ENCODE measurements around the gene USHBP1. TPM values are rescaled to one million over a fixed set of nuclear protein-coding genes. Genes with fewer than 3 reads are reported as not detected.

USHBP1 gene
- total RNA-seq, 1 experiment from 2014 or later: not detected

DNA sequence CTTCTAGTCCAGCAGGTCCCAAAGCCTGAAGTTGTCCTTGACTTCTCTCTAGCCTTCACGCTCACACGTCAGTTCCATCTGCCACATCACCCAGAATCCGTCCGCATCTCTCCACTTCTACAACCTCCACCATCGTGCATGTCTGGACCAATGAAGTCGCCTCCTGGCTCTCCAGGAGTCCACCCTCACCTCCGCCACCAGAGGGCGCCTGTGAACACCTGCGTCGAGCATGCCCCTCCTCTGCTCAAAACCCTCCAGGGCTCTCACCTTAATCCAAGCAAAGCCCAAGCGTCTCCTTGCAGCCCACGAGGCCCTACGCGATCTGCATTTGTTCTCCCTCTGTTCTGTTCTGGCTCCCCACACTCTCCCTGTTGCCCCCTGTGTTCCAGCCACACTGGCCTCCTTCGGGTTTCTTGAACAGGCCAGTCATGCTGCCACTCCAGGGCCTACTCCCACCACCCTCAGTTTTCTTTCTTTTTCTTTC, 3.7 kb downstream of the USHBP1 start:
- in situ Hi-C loops (cut with HindIII; ENCODE audit: low pct_unique_long_range_greater_than_20kb, low sequenced_read_pairs) (no loop called here), intact Hi-C loops (cut with micrococcal nuclease; ENCODE audit: unreplicated experiment) (no loop called here)
- TF ChIP-seq, protein P1, sequence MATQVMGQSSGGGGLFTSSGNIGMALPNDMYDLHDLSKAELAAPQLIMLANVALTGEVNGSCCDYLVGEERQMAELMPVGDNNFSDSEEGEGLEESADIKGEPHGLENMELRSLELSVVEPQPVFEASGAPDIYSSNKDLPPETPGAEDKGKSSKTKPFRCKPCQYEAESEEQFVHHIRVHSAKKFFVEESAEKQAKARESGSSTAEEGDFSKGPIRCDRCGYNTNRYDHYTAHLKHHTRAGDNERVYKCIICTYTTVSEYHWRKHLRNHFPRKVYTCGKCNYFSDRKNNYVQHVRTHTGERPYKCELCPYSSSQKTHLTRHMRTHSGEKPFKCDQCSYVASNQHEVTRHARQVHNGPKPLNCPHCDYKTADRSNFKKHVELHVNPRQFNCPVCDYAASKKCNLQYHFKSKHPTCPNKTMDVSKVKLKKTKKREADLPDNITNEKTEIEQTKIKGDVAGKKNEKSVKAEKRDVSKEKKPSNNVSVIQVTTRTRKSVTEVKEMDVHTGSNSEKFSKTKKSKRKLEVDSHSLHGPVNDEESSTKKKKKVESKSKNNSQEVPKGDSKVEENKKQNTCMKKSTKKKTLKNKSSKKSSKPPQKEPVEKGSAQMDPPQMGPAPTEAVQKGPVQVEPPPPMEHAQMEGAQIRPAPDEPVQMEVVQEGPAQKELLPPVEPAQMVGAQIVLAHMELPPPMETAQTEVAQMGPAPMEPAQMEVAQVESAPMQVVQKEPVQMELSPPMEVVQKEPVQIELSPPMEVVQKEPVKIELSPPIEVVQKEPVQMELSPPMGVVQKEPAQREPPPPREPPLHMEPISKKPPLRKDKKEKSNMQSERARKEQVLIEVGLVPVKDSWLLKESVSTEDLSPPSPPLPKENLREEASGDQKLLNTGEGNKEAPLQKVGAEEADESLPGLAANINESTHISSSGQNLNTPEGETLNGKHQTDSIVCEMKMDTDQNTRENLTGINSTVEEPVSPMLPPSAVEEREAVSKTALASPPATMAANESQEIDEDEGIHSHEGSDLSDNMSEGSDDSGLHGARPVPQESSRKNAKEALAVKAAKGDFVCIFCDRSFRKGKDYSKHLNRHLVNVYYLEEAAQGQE (IDR thresholded peaks at IDR 0.05; ENCODE audit: insufficient read depth in 1 of 2, low read depth in 2 of 2, low read length in 1 of 2): no peak
- TF ChIP-seq TCF7L2 (IDR thresholded peaks at IDR 0.05; ENCODE audit: low read depth, low read length): no peak
- no peak for TF ChIP-seq SIN3A (IDR thresholded peaks at IDR 0.05; ENCODE audit: borderline replicate concordance, insufficient read depth, low read depth, low read length)
- no peak for TF ChIP-seq POLR2AphosphoS5 (IDR thresholded peaks at IDR 0.05; ENCODE audit: low read depth, low read length)
- TF ChIP-seq, protein P2, sequence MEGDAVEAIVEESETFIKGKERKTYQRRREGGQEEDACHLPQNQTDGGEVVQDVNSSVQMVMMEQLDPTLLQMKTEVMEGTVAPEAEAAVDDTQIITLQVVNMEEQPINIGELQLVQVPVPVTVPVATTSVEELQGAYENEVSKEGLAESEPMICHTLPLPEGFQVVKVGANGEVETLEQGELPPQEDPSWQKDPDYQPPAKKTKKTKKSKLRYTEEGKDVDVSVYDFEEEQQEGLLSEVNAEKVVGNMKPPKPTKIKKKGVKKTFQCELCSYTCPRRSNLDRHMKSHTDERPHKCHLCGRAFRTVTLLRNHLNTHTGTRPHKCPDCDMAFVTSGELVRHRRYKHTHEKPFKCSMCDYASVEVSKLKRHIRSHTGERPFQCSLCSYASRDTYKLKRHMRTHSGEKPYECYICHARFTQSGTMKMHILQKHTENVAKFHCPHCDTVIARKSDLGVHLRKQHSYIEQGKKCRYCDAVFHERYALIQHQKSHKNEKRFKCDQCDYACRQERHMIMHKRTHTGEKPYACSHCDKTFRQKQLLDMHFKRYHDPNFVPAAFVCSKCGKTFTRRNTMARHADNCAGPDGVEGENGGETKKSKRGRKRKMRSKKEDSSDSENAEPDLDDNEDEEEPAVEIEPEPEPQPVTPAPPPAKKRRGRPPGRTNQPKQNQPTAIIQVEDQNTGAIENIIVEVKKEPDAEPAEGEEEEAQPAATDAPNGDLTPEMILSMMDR (IDR thresholded peaks at IDR 0.05): peak; percentile 94
- Histone ChIP-seq H3K4me1 (ENCODE audit: control insufficient read depth, insufficient read depth, low read length) (no peaks in the 10 kb centered on the region), H3K36me3 (ENCODE audit: control insufficient read depth, insufficient read depth, low read length) (no peaks in the 10 kb centered on the region), H3K9me3 (ENCODE audit: control insufficient read depth, insufficient read depth, low read depth, low read length) (no peaks in the 10 kb centered on the region), H3K4me3 (ENCODE audit: low read depth in 2 of 2, low read length in 2 of 2) (no peak overlapping the region), H3K27me3 (ENCODE audit: control insufficient read depth, insufficient read depth, low read length) (no peaks in the 10 kb centered on the region), H3K27ac (ENCODE audit: low read length) (peak overlapping the region; percentile 61; the same call in 1 of the 2 replicates)
- ChIA-PET POLR2A (no interaction called here), CTCF (interaction anchor here (0.6 to 0.7 kb wide), 2 partner anchors 12 to 21 kb away, joined by 3 to 10 read pairs; partner anchors contain the start of gene ANKLE1)
- DNase-seq (ENCODE audit: low read depth, low spot score) (peak; percentile 52), ATAC-seq (peak; percentile 99)
- no TSS peak for BruUV-seq (replicated peaks)

GRCh38 chr19:17259934-17260333, 4.6 kb downstream of the USHBP1 start:
- H3K27me3 ChIP-seq (ENCODE audit: control insufficient read depth, insufficient read depth, low read length): no peaks in the 10 kb centered on the region
- H3K4me3 ChIP-seq (ENCODE audit: low read depth in 2 of 2, low read length in 2 of 2): no peak overlapping the region
- no peak for DNase-seq (ENCODE audit: low read depth, low spot score)
- no peak overlapping the region for H3K27ac ChIP-seq (ENCODE audit: low read length)
- ATAC-seq: no peak
- H3K36me3 ChIP-seq (ENCODE audit: control insufficient read depth, insufficient read depth, low read length): no peaks in the 10 kb centered on the region
- ChIA-PET POLR2A (no interaction called here), CTCF (interaction anchor here (0.7 to 1.1 kb wide), 2 partner anchors 22 to 24 kb away, joined by 3 read pairs; partner anchors contain the start of gene ANKLE1)
- in situ Hi-C loops (cut with HindIII; ENCODE audit: low pct_unique_long_range_greater_than_20kb, low sequenced_read_pairs): no loop called here
- no peaks in the 10 kb centered on the region for H3K4me1 ChIP-seq (ENCODE audit: control insufficient read depth, insufficient read depth, low read length)
- TF ChIP-seq, protein P1 (IDR thresholded peaks at IDR 0.05; ENCODE audit: insufficient read depth in 1 of 2, low read depth in 2 of 2, low read length in 1 of 2): no peak
- TF ChIP-seq SIN3A (IDR thresholded peaks at IDR 0.05; ENCODE audit: borderline replicate concordance, insufficient read depth, low read depth, low read length): no peak
- TF ChIP-seq TCF7L2 (IDR thresholded peaks at IDR 0.05; ENCODE audit: low read depth, low read length): no peak
- TF ChIP-seq, protein P2 (IDR thresholded peaks at IDR 0.05): no peak
- BruUV-seq (replicated peaks): no TSS peak
- H3K9me3 ChIP-seq (ENCODE audit: control insufficient read depth, insufficient read depth, low read depth, low read length): no peaks in the 10 kb centered on the region
- intact Hi-C loops (cut with micrococcal nuclease; ENCODE audit: unreplicated experiment): no loop called here
